ENCODE measurements around the gene RXRA. TPM values are rescaled to one million over a fixed set of nuclear protein-coding genes. Genes with fewer than 3 reads are reported as not detected.
A peak's percentile ranks its signal among the peaks of the same experiment; 100 is the strongest.

RXRA gene
- total and polyA plus RNA-seq, 10 donors = 10.9 to 116 (median 81.0) TPM

- no peak for TF ChIP-seq POLR2AphosphoS5 (IDR thresholded peaks at IDR 0.05)
- H3K36me3 ChIP-seq = no peaks in the 10 kb centered on the region
- H3K4me3 ChIP-seq = no peak overlapping the region
- H3K9me3 ChIP-seq = peaks cover 0 to 10% (median 3%) of the 10 kb centered on the region in 8 donors
- H3K27me3 ChIP-seq (replicated peaks in 1 of 7) = peaks cover 0 to 7% (median 0%) of the 10 kb centered on the region in 7 donors
- peak; percentile 68 for DNase-seq
- H3K27ac ChIP-seq = peak overlapping the region in 5 of 8 donors; percentile 15 to 59 (median 49)
- 75 to 92% (median 83%) methylated on average over 20 to 26 of the region's 26 CpGs for WGBS, 5 donors
- H3K4me1 ChIP-seq = peaks cover 0 to 47% (median 10%) of the 10 kb centered on the region in 6 donors
- intact Hi-C loops (cut with DNase I; ENCODE audit: low total_unique reads) = no loop called here
These were observed 11.1 kb upstream of the RXRA start for GRCh38 chr9:134314950-134315715.

GRCh38 chr9:134315716-134316448, 10.4 kb upstream of the RXRA start:
- H3K36me3 ChIP-seq = no peaks in the 10 kb centered on the region
- intact Hi-C loops (cut with DNase I; ENCODE audit: low total_unique reads) = no loop called here
- TF ChIP-seq POLR2AphosphoS5 (IDR thresholded peaks at IDR 0.05) (peak in 2 of 3 donors; percentile 11 to 14), CTCF (IDR thresholded peaks at IDR 0.05 in 8 of 11, conservative IDR thresholded peaks at IDR 0.05 in 3 of 11) (no peak)
- H3K27me3 ChIP-seq (replicated peaks in 1 of 7) = peaks cover 0 to 8% (median 0%) of the 10 kb centered on the region in 7 donors
- H3K27ac ChIP-seq = peak overlapping the region in 6 of 8 donors; percentile 6 to 59 (median 42)
- H3K9me3 ChIP-seq = peaks cover 0 to 10% (median 3%) of the 10 kb centered on the region in 8 donors
- 83 to 88% (median 87%) methylated on average over 16 to 19 of the region's 19 CpGs for WGBS, 5 donors
- peak; percentile 63 for DNase-seq
- H3K4me3 ChIP-seq = no peak overlapping the region
- H3K4me1 ChIP-seq = peaks cover 0 to 55% (median 13%) of the 10 kb centered on the region in 6 donors

DNA sequence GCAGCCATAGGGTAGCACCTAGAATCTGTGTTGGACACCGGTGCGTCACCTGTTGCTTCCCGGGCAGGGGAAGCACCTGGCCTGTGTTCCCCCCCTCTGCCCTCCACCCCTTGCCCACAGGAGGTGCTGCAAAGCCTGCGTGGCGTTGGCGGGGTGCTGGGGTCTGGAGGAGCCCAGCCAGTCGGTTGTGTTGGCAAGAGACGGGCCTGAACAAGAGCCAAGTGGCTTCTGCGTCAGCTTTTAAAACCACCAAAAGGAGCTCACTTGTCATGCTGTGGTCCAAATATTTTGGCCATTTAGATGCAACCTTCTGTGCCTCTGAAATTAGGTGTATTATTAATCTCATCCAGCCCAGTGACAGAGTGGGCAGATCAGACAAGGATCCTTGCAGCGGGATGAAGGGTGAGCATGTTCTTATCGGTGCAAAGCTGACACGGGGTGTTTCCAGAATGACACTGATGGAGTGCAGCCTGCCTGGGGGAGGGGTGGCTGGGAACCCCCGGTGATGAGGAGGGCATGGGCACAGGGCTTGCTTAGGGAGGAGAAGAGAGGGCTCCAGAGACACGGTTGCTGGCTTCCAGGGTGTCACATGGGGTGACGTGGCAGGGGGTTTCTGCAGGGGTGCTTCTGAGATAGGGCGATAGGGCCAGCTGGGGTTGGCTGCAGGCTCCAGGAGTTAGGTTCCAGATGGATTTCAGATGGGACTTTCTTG, 9.7 kb upstream of the RXRA start:
- 26 to 39% (median 31%) methylated on average over 10 to 16 of the region's 16 CpGs for WGBS, 5 donors
- intact Hi-C loops (cut with DNase I; ENCODE audit: low total_unique reads) = no loop called here

More for the DNA sequence above, 9.7 kb upstream of the RXRA start:
- H3K9me3 ChIP-seq = peaks cover 0 to 10% (median 3%) of the 10 kb centered on the region in 8 donors
- no peaks in the 10 kb centered on the region for H3K36me3 ChIP-seq
- H3K27ac ChIP-seq = peak overlapping the region in 6 of 8 donors; percentile 6 to 59 (median 42)
- peaks cover 0 to 10% (median 0%) of the 10 kb centered on the region in 7 donors for H3K27me3 ChIP-seq (replicated peaks in 1 of 7)
- no peak overlapping the region for H3K4me3 ChIP-seq
- peaks cover 0 to 60% (median 15%) of the 10 kb centered on the region in 6 donors for H3K4me1 ChIP-seq
- TF ChIP-seq POLR2A (IDR thresholded peaks at IDR 0.05) (no peak), POLR2AphosphoS5 (IDR thresholded peaks at IDR 0.05) (peak in 1 of 3 donors; percentile 30), CTCF (IDR thresholded peaks at IDR 0.05 in 8 of 11, conservative IDR thresholded peaks at IDR 0.05 in 3 of 11) (no peak)
- DNase-seq = peak; percentile 74

All from spleen (tissue), 11 donors.